HG03108 (cell line): ENCODE data around the gene JAKMIP1.
"Not testable (repeated sequence)": the region's sequence is repeated elsewhere in the genome, so short reads cannot be mapped to it uniquely, and the experiment has no call there.

Source experiments
- ATAC-seq: cut with Tn5 transposase; IDR thresholded peaks from one replicate; pipeline ENCODE4 v1.9.1; 2021; ENCODE audit warnings: moderate library complexity; ENCODE audit not compliant: unreplicated experiment

The JAKMIP1 gene

DNA sequence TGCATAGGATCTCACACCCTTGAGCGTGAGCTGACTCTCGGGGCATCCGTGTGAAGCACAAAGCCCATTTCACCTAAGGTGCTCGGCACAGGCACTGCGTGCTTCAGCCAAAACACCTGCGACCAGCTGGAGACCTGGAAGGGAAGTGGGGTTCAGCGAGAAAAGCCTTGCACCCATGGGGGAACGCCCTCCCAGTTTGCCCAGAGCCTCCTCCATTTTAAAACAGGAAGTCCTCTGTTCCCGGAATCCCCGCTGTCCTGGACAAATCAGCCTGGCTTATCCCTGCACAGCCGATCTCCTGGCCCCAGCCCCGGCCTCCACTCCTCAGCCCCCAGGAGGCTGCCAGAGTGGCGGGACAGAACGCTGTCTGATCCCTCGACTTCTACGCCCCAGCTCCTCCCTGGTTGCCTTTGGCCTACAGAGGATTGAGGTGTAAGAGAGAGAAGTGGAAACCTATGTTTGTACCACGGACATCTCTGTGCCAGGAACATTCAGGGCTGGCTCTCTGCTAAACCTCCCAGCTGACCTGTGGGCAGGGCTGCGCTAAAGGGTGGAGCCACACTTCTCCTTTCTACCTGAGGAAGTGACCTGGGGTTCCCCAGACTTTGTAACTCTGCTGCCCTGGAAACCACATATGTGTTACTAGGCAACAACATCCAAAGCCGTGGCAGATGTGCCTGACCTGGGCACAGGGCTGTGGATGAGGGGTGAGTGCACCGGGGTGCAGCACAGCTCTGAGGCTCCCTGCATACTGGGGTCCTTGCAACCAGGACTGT lies 178.3 kb downstream of the JAKMIP1 start:
- ATAC-seq, result no peak

DNA sequence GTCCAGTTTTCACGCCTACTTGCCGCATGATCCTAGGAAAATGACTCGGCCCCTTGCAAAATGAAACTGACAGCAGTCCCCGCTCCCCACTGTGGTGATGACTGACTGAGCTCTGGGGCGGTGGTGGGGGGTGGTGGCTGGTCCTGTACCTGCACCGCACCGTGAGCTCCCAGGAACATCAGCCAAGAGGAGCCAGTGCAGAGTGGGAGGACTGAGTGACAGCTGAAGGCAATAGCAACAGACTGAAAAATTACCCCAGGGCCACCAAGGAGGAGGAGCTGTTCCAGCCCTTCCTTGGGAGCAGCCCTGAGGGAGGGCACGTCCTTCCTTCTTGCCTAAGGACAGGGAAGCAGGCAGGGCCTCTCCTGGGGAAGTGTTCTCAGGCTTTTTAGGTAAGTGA lies 179.7 kb downstream of the JAKMIP1 start:
- no peak for ATAC-seq

DNA sequence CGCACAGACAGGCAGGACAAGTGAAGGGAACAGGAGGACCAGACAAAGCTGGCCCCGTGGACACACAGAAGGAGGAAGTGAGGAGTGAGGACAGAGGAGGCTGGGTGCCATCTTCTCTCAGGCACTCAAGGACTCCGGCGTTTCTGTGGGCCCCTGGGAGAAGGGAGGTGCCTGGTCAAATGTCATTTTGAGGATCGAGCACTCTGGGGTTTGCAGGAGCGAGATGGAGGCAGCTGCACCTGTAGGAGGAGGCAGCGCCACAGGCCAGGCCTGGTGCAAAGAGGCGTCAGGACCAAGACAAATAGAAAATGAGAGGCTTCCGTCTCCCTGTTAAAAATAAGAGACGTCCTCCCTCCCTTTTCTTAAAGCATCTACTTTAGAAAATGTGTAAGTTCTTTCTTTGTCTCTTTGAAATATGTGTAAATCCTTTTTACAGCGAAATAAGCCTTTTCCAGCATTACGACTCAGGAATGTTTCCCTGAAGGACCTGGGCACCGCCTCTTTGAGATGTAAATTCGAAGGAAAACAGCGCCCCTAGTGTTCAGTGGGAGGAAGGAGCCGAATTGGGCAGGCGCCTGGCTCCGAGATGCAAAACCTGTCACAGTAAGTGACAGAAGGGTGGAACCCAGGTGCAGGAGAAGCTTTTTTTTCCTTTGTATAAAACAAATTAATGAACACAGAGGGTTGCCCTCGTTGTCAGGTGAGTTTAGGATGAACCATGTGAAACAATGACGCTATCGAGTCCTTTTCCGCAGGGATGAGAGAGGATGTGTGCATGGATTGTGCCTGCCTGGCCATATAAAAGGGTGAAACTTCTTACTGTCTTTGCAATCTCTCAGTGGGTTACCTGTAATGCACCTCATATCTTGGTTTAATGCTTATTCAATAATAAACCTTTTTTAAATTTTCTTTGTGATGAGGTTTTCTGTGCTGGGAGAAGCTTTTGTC lies 180.8 kb downstream of the JAKMIP1 start:
- ATAC-seq, result no peak

DNA sequence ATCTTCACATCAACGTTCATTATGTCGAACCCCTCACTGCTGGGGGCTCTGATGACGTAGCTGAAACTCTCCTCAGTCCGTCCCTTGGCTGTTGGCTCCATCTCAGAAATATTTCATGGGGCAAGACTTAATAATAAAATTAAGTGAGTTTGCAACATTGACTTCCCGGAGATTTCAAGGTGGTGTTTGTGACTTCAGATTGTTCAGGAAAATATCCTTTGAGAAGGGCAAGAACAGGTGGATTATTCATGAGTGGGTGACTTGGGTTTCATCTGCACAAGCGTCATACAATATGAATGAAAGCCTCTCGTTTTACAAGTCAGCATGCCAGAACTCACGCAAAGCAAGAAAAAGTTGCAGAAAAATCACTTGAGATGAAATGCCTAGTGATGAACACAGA lies 182.0 kb downstream of the JAKMIP1 start, which contains the start of gene C4orf50:
C4orf50 (minus strand) TSS at position 101 of the 400 bp plus-strand sequence.
- ATAC-seq, result no peak

DNA sequence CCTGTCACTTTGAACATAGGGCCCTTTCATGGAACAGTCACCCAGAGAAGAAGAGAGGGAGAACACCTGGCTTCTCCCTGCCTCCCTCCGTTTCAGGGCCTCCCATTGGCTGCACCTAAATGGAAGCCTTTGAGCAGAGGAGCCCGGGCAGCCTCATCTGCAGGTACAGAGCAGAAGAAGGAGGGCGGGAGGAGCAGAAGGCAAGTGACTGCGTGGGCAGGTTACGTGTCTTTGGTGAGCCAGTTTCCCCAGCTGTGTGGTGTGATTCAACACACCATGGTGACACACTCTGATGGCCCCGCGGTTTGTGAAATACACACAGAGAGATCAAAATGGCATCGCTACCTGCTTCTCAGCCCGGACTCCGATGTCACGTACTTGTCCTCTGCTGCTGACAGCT lies 182.5 kb downstream of the JAKMIP1 start:
- ATAC-seq, result no peak

DNA sequence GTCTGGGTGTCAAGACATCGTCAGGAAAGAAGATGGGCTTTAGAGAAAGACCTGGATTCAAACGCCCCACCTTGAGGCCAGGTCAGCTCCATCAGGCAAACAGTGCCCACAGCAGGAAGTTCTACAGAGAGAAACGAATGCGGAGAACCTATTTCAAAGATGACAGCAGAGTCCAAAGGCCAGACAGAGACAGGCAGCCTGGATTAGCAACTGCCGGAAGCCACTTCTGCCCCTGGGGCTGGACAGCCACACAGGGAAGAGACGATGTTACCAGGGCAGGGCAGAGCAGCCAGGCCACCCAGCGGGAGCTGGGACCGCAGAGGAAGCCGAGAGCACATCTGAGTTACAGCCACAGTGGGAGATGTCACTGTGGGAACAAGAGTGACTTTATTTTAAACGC lies 183.3 kb downstream of the JAKMIP1 start:
- ATAC-seq, result no peak

DNA sequence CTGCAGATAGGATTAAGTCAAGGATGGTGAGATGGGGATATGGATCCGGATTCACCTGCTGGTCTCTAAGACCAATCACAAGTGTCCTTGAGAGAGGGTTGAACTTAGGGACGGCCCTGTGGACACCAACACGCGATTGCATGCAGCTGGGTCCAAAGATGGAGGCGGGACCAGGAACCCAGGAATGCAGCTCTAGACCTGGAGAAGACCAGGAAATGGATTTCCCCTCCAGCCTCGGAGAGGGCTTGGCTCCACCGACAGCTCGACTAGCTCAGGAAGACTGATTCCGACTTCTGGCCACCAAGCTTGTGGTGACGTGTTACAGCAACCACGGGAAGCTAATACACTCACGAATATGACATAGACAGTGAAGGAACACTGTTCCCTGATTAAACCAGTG lies 186.8 kb downstream of the JAKMIP1 start:
- no peak for ATAC-seq

DNA sequence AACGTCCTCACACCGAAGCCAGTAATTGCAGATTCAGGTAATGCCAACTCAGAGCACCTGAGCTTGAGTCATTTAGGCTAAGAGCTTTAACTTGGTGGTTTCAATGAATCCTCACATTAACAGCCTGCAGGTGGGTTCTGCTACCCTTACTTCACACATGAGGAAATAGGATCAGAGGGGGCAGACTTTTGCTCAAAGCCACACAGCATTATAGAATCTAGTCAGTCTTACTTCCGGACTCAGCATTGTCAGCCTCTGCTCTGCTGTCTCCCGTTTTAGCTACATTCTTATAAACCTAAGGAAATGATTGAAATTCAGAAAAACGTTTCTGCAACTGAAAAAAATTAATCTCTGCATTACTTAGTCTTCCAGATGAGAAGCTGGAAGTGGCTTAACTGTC lies 188.1 kb downstream of the JAKMIP1 start:
- no peak for ATAC-seq

DNA sequence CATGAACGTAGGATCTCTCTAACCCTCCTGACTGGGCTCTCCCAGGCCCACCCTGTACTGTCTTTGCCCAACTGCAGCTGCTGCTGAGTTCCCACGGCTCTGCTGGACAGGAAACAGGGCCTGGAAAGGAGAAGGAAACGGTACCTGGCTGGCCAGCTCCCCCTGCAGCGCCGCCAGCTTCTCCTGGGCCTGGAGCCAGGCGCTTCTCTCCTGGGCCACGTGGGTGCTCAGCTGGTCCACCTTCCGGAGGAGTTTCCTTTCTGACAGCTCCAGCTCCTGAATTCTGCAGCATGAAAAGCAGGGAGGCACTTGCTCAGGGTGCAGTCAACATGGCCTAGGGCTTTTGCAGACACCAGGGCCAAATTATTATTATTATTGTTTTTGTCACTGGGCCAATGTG lies 188.7 kb downstream of the JAKMIP1 start:
- no peak for ATAC-seq

DNA sequence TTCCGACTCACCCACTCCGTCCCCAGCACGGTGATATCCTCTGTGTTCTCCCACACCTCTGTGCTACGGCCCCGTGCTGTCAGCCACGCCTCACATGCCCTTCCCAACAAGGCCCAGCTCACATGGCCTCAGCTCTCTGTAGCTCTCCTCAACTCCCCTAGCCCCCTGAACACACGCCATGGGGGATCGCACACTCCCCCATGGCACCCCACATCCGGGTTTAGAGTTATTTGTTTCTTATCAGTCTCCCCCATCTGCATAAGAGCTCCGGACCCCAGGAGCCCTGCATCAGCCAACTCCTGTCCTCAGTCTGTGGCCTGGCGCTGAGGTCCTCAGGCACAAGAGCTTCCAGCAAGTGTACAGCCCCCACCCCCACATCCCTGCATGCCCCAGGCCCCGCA lies 189.1 kb downstream of the JAKMIP1 start:
- no peak for ATAC-seq

DNA sequence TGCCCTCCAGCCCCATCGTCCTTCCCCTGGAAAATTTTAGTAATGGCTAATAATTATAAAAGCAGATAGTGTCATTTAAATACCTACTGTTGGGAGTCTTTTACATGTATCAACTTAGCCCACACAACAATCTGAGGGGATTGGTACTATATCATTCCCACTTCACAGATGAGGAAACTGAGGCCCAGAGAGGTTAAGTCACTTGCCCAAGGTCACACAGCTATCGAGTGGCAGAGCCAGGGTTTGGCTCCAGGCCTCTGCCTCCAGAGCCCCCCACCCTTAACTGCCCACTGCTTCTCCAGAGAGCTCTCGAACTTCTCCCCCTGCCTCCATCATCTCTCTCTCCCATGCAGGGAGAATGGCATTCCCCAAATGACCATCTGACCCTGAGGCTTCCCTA lies 189.6 kb downstream of the JAKMIP1 start:
- ATAC-seq, result no peak

DNA sequence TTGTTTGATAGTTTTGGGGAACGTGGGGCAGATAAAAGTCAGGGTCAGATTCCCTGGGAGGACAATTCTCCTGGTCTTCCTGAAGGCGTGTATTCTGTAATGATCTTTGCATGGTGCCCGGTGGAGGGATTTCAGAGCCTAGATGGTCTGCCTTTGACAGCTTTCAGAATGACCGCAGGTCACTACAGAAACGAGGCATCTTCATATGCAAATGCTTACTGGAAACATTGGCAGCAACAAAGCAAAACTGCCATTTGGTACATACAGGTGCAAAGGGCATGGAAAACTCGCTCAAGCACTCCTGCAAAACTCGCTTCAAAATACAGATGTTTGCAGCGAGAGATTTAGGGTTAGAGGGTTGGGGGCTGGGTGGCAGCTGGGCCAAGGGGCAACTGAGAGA lies 190.9 kb downstream of the JAKMIP1 start:
- ATAC-seq, result no peak

DNA sequence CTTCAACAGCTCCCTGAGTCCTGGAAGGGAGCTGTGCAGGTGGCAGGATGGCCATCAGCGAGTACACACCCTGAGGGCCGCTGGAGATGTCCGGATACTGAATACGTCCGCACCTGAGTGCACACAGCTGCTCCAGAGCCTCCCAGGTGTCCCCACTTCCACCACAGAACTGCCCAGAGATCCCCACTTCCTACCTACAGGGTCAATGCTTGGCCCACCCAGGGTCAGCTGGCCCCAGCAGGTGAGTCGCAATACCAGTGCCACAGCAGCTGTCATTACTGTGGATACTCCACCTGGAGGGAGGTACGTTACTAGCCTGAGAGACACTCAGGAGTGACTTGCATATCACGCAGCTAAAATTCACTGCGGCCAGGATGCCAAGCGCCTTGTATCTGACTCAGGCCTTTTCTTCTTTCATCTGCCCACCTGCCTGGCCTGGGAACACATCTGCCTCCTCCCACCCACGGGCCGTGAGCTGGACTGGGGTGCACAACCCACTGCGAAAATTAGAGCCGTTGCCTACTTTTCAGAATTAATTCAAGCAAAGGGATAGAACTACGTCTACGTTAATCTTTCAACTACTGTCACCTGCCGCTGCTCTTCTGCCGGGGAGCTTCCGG lies 191.5 kb downstream of the JAKMIP1 start:
- ATAC-seq, result no peak

DNA sequence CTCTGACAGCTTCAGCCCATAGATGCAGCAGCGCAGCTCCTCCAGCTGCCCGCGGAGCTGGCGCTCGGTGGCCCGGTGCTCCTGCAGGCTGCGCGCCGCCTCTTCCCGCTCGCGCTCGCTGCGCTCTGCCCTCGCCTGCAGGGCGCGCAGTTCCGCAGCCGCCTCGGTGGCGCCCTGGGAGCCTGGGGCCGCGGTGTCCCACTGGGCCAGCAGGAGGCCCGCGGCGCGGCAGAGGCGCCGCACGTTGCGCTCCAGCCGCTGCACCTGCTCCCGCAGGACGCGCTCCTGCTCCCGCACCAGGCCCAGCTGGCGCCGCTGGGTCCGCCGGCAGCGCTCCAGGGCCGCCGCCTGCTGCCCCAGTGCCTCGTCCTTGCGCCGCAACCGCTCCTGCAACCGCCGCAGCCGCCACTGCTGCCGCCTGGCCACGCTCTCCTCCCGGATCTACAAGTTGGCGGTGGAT lies 192.2 kb downstream of the JAKMIP1 start:
- ATAC-seq, result no peak

DNA sequence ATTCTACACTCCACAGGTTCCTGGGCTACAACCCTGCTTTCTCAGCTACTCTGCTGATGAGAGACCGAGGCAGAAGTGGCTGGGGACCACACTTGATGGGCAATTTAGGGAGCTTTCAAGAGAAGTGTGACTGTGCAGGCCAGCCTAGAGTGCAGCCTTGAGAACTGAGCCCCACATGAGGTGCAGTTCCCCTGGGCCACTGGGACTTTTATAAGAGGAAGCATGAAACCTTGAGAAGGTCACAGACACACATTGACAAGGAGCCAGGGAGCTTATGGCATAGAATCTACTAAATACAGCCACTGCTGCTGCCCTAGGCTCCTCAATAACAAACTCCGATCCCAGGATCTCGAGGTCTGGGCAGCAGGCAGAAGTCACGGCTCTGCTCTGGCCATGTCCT lies 195.2 kb downstream of the JAKMIP1 start:
- no peak for ATAC-seq

DNA sequence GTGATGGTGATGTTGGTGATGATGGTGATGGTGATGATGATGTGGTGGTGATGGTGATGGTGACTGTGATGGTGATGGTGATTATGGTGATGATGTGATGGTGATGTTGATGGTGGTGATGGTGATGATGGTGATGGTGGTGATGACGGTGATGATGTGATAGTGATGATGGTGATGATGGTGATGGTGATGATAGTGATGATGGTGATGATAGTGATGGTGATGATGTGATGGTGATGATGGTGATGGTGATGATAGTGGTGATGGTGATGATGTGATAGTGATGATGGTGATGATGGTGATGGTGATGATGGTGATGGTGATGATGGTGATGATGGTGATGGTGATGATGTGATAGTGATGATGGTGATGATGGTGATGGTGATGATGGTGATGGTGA lies 196.9 kb downstream of the JAKMIP1 start:
- not testable (repeated sequence) for ATAC-seq

DNA sequence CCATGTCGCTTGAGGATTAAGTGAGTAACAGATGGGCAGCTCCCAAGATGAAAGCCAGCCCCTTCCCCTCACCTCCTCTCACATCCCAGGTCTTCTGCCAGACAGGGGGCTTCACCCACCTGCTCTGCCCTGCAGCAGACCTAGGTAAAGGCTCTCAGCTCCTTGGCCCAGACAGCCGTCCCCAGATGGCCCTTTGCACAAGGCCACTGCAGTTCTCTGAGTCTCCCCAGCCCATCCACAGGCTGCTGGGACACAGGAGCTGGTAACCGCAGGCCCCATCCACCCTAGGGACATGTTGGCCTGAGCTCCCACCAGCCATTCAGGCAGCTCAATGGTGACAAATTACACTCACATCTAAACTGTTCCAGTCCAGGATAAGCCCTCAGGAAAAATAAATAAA lies 197.4 kb downstream of the JAKMIP1 start:
- no peak for ATAC-seq

DNA sequence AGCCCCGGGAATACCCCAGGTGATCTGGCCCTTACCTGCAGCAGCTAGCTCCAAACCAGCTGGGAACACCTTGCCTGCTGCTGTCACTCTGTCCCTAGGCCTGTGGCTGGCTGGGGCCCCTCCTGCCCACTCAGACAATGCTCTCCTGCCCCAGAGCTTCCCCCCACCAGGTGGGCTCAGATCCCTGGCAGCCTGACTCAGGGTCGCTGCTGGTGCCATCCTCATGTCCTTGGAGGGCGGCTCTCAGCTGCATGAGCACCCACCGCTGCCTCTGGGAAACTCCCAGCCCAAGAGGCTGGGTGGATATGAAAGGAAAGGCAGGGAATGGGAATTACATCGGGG lies 197.9 kb downstream of the JAKMIP1 start:
- ATAC-seq, result no peak

DNA sequence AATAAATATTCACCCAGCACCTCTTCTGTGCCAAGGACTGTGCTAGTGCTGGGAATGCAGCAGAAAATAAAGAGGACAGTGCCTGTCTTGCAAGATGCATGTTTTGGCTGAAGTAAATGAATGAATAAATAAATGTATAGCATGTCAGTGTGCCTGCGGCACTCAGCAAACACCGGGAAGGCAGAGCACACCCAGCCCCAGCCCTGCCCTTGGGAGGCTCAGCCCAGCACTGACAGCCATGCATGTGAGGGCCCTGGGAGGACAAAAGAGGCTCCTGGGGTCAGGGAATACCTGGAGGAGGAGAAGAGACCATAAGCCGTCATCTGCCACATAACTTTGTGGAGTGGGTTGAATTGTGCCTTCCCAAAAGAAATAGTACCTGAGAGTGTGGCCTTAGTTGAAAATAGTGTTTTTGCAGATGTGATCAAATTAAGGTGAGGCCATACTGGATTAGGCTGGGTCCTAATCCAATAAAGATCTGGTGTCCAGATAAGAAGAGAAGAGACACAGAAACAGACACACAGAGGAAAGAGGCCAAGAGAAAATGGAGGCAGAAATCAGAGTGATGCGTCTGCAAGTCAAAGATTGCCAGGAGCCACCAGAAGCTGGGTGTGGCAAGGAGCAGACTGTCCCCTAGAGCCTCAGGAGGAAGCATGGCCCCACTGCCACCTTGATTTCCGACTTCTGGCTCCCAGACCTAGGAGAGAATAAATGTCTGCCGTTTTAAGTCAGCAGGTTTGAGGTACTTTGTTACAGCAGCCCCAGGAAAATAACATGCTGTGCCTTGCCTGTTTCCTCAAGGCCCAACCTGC lies 198.5 kb downstream of the JAKMIP1 start:
- no peak for ATAC-seq

DNA sequence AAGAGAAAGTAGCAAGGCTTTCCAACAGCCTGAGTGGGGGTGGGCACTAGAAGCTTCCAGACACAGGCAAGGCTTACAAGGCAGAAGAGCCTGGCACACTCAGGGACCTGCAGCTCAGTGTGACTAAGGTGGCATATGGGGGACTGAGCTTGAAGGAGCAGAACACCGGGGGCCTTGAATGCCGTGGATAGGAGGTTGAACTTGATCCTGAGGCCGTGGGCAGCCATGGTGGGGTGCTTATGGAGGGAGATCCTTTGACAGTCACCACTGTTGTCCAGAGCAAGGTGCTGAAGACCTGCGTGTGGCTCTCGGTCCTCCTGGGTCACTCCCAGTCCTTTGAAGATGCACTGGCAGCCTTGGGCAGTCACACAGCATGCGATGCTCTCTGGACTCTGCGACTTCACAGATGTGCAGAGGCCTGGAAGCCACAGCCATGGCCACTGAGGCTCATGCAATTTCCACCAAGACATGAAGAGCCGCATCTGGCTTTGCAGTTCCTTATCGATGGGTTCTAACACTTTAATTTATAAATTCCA lies 200.5 kb downstream of the JAKMIP1 start:
- ATAC-seq, result no peak
